ENCODE data around the gene BIN1.

DNA sequence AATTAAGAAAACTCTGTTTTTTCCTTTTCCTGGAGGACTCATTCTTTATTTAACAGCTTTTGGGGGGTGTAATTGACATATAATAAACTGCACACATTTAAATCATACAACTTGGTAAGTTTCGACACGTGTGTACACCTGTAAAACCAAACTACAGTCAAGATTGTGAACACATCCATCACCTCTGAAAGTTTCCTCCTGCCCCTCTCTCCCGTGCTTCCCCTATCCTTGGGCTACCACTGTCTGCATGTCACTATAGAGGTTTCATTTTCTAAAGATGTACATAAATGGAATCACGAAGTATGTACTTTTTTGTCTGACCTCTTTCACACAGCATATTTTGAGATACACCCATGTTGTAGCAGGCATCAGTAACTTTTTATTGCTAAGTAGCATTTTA is 100.0 kb downstream of the BIN1 start:
- TF ChIP-seq CTCF (IDR thresholded peaks at IDR 0.05) (no peak), EZH2 (IDR thresholded peaks at IDR 0.05; ENCODE audit: borderline replicate concordance, insufficient read depth, low read depth, low read length, poor library complexity, severe bottlenecking) (no peak)
